Measurements from ENCODE around the gene CYTL1. TPM values are rescaled to one million over a fixed set of nuclear protein-coding genes. Genes with fewer than 3 reads are reported as not detected.
A peak's percentile ranks its signal among the peaks of the same experiment; 100 is the strongest.

The CYTL1 gene
- total and polyA plus RNA-seq, 12 donors = 0.48 to 5.7 (median 1.2) TPM; not detected in 1

DNA sequence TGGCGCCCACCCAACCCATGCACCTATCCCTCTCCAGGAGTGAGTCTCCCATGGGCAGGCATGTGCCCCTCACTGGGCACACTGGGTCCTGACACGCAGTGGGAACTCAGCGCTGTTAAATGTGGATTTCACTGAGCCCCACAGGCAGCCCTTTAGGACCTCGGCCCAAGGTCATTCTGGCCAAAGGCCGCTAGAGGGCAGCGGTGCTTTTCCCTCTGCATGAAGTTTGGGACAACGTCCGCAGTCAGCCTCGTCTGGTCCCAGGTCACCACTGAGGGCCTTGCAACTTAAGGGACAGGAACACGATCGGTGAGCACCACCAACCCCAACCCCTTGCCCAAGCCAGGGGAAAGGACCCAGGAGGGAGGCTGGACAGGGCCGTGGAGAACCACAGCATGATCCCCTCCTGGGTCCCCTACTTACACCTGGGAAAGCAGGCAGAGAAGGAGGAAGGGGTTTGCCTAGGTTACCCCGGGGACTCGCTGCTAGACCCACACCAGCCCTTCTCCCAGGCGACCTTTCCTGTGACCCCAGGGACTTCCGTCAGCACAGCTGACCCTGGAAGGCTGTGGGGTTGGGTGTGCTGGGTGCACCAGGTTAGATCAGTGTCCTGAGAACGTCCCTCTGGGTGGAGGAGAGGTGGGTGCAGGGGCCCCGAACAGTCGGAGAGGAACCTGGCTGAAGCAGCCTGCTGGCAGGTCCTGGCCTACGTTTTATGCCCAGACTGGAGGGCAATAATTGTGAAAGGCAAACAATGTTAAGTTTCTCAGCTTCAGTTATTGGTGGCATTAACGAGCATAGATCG, 24.0 kb downstream of the CYTL1 start:
- DNase-seq = peak; percentile 54 to 82 (median 75)
- H3K4me1 ChIP-seq (replicated peaks in 1 of 2) = peaks cover 0 to 3% of the 10 kb centered on the region in 2 donors
- no peaks in the 10 kb centered on the region for H3K9me3 ChIP-seq (replicated peaks in 1 of 3)
- intact Hi-C loops (cut with DNase I) = loop anchor here in 1 of 2 donors (10.0 kb wide), 1 partner anchor 511 kb away; no protein-coding TSS in a partner anchor
- H3K27ac ChIP-seq = no peak overlapping the region
- no peak for TF ChIP-seq POLR2A (IDR thresholded peaks at IDR 0.05)
- TF ChIP-seq, protein P1, sequence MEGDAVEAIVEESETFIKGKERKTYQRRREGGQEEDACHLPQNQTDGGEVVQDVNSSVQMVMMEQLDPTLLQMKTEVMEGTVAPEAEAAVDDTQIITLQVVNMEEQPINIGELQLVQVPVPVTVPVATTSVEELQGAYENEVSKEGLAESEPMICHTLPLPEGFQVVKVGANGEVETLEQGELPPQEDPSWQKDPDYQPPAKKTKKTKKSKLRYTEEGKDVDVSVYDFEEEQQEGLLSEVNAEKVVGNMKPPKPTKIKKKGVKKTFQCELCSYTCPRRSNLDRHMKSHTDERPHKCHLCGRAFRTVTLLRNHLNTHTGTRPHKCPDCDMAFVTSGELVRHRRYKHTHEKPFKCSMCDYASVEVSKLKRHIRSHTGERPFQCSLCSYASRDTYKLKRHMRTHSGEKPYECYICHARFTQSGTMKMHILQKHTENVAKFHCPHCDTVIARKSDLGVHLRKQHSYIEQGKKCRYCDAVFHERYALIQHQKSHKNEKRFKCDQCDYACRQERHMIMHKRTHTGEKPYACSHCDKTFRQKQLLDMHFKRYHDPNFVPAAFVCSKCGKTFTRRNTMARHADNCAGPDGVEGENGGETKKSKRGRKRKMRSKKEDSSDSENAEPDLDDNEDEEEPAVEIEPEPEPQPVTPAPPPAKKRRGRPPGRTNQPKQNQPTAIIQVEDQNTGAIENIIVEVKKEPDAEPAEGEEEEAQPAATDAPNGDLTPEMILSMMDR (IDR thresholded peaks at IDR 0.05) = peak; percentile 66 to 83 (median 74)
- no peaks in the 10 kb centered on the region for H3K36me3 ChIP-seq (replicated peaks in 1 of 2)
- no peaks in the 10 kb centered on the region for H3K27me3 ChIP-seq
- 33 to 44% (median 39%) methylated on average over 16 to 22 of the region's 22 CpGs for WGBS, 4 donors
- no peak overlapping the region for H3K4me3 ChIP-seq

DNA sequence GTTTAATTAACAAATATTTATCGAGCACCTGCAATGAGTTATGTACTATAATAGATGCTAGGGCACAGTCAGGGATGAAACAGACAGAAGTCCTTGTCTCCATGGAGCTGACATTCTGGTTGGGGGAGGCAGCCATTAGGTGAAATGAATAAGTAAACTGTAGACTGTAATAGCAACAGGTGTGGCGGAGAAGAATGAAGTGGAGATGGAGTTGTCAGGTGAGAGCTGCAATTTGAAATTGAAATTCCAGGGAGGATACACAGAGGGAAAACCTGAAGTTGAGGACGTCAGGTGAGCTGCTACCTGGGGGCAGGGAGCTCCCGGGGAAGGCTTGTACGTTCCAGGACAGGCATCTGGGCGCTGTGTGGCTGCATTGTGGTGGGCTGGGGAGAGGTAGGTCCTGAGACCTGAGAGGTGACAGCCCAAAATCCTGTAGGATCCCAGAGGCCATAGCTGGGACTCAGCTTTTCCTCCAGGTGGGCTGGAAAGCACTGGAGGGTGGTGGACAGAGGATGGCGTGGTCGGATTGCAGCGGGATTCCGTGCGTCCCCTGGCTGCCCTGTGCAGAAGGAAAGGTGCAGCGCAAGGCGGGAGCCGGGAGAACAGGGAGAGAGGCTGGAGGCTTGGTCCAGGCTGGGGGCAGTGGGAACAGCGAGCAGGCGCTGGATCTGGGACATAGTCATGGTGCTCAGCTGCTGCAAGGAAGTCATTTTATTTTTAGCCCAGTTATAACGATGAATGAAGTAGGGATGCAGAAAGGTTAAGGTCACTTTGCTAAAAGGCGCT, 24.8 kb downstream of the CYTL1 start:
- Histone ChIP-seq H3K27me3 (no peaks in the 10 kb centered on the region), H3K36me3 (replicated peaks in 1 of 2) (no peaks in the 10 kb centered on the region), H3K27ac (no peak overlapping the region), H3K9me3 (replicated peaks in 1 of 3) (no peaks in the 10 kb centered on the region), H3K4me1 (replicated peaks in 1 of 2) (peaks cover 0 to 3% of the 10 kb centered on the region in 2 donors), H3K4me3 (no peak overlapping the region)
- WGBS, 4 donors = 57 to 70% (median 65%) methylated on average over 17 to 18 of the region's 18 CpGs
- intact Hi-C loops (cut with DNase I) = loop anchor here in 1 of 2 donors (10.0 kb wide), 1 partner anchor 510 kb away; no protein-coding TSS in a partner anchor
- DNase-seq = no peak
- TF ChIP-seq, protein P1 (IDR thresholded peaks at IDR 0.05) = no peak
- TF ChIP-seq POLR2A (IDR thresholded peaks at IDR 0.05) = no peak

DNA sequence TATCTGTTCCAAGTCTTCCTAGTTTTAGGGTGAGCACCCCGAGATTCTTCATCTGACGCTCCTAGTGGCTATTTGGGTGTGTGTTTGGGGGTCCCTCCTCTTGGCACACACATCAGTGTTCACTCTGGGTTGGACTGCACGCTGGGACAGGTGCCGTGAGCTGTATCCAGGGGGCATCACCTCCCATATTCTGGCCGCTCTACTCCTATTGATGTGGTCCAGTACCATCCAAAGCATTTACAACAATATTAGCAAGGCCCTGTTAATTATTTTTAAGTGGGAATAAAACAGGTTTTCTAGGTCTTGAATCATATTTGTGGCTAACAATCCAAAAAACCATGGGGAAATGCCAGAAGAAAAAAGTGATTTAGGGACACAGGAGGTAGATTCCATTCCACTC, 26.4 kb downstream of the CYTL1 start:
- Histone ChIP-seq H3K36me3 (replicated peaks in 1 of 2) (no peaks in the 10 kb centered on the region), H3K4me3 (no peak overlapping the region), H3K9me3 (replicated peaks in 1 of 3) (no peaks in the 10 kb centered on the region), H3K27ac (no peak overlapping the region), H3K27me3 (no peaks in the 10 kb centered on the region), H3K4me1 (replicated peaks in 1 of 2) (peaks cover 0 to 3% of the 10 kb centered on the region in 2 donors)
- 91 to 94% (median 92%) methylated on average over 4 to 5 of the region's 5 CpGs for WGBS, 4 donors
- intact Hi-C loops (cut with DNase I) = loop anchor here in 1 of 2 donors (10.0 kb wide), 1 partner anchor 508 kb away; no protein-coding TSS in a partner anchor
- no peak for DNase-seq
- no peak for TF ChIP-seq POLR2A (IDR thresholded peaks at IDR 0.05)
- TF ChIP-seq, protein P1 (IDR thresholded peaks at IDR 0.05) = no peak

DNA sequence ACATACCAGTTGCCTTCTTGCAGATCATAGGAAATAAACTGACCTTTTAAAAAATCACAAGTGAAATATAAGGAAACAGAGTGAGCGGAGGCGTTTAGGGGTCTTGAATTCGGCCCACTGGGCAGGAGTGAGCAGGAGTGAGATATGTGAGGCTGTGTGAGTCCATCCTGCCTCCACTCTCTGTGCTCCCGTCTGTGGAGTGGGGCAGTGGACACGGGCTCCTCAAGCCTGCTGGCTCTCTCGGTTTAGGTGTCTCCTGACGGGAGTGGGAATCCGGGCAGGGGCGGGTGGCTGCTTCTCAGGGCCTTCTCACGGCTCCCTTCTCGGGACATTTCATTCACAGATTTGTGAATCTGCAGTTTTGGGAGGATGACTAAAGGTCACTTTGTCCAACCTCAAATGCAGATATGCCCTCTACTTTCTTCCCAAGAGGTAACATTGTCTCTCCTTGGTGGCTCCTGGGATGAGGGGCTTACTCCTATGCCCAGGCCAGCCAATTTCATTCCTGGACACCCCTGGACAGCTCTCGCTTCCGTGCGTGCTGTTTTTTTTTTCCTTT, 27.6 kb downstream of the CYTL1 start:
- intact Hi-C loops (cut with DNase I) = loop anchor here in 1 of 2 donors (10.0 kb wide), 1 partner anchor 507 kb away; no protein-coding TSS in a partner anchor
- peak overlapping the region in 1 of 5 donors; percentile 60 for H3K27ac ChIP-seq
- H3K9me3 ChIP-seq (replicated peaks in 1 of 3) = no peaks in the 10 kb centered on the region
- DNase-seq = no peak
- WGBS, 4 donors = 85 to 90% (median 89%) methylated on average over 11 to 14 of the region's 14 CpGs
- H3K27me3 ChIP-seq = no peaks in the 10 kb centered on the region
- no peak overlapping the region for H3K4me3 ChIP-seq
- no peaks in the 10 kb centered on the region for H3K36me3 ChIP-seq (replicated peaks in 1 of 2)
- TF ChIP-seq, protein P1 (IDR thresholded peaks at IDR 0.05) = no peak
- TF ChIP-seq POLR2A (IDR thresholded peaks at IDR 0.05) = no peak
- H3K4me1 ChIP-seq (replicated peaks in 1 of 2) = peaks cover 0 to 3% of the 10 kb centered on the region in 2 donors

Measured in adrenal gland (tissue), 12 donors.